HG02763 (cell line): ENCODE data around the gene TMEM250.
"Not testable (repeated sequence)": the region's sequence is repeated elsewhere in the genome, so short reads cannot be mapped to it uniquely, and the experiment has no call there.

Experiments used
- ATAC-seq: cut with Tn5 transposase; IDR thresholded peaks from one replicate; pipeline ENCODE4 v1.9.1; 2021; ENCODE audit warnings: mild to moderate bottlenecking, moderate library complexity; ENCODE audit not compliant: unreplicated experiment

Gene TMEM250

GRCh38 chr9:136114610-136115009 lies 4.1 kb downstream of the TMEM250 start:
- ATAC-seq: no peak

GRCh38 chr9:136112541-136112940 lies 6.1 kb downstream of the TMEM250 start:
- no peak for ATAC-seq

GRCh38 chr9:136111910-136112309 lies 6.8 kb downstream of the TMEM250 start:
- ATAC-seq: no peak

- no peak for ATAC-seq
These were observed 7.5 kb downstream of the TMEM250 start for GRCh38 chr9:136111190-136111589.

- ATAC-seq: no peak
These were observed 8.3 kb downstream of the TMEM250 start for GRCh38 chr9:136110082-136111061.

GRCh38 chr9:136109351-136110081 lies 9.2 kb downstream of the TMEM250 start:
- peak; percentile 75 for ATAC-seq

GRCh38 chr9:136108648-136109266 lies 9.9 kb downstream of the TMEM250 start:
- no peak for ATAC-seq

GRCh38 chr9:136107953-136108647 lies 10.6 kb downstream of the TMEM250 start:
- no peak for ATAC-seq

- no peak for ATAC-seq
These were observed 11.3 kb downstream of the TMEM250 start for GRCh38 chr9:136107155-136107952.

GRCh38 chr9:136105398-136106135 lies 13.1 kb downstream of the TMEM250 start:
- no peak for ATAC-seq

- no peak for ATAC-seq
These were observed 13.8 kb downstream of the TMEM250 start for GRCh38 chr9:136104916-136105315.

- ATAC-seq: no peak
These were observed 14.2 kb downstream of the TMEM250 start for GRCh38 chr9:136104488-136104800.

GRCh38 chr9:136103651-136104487 lies 14.8 kb downstream of the TMEM250 start:
- no peak for ATAC-seq

GRCh38 chr9:136101615-136102074 lies 17.0 kb downstream of the TMEM250 start:
- not testable (repeated sequence) for ATAC-seq

- ATAC-seq: no peak
These were observed 17.7 kb downstream of the TMEM250 start for GRCh38 chr9:136100700-136101614.

- no peak for ATAC-seq
These were observed 19.1 kb downstream of the TMEM250 start for GRCh38 chr9:136099542-136099941.

- ATAC-seq: no peak
These were observed 19.8 kb downstream of the TMEM250 start for GRCh38 chr9:136098844-136099243.
